GM18517 (cell line): Measurements from ENCODE around the gene C1orf232.

Experiments used
- ATAC-seq: cut with Tn5 transposase; IDR thresholded peaks from one replicate; pipeline ENCODE4 v1.9.1; 2021; ENCODE audit warnings: mild to moderate bottlenecking, moderate library complexity; ENCODE audit not compliant: unreplicated experiment

Gene C1orf232

GRCh38 chr1:26125382-26125781 is 43.4 kb downstream of the C1orf232 start:
- no peak for ATAC-seq

- ATAC-seq, result no peak
Observed at GRCh38 chr1:26124418-26125331, 44.1 kb downstream of the C1orf232 start.

DNA sequence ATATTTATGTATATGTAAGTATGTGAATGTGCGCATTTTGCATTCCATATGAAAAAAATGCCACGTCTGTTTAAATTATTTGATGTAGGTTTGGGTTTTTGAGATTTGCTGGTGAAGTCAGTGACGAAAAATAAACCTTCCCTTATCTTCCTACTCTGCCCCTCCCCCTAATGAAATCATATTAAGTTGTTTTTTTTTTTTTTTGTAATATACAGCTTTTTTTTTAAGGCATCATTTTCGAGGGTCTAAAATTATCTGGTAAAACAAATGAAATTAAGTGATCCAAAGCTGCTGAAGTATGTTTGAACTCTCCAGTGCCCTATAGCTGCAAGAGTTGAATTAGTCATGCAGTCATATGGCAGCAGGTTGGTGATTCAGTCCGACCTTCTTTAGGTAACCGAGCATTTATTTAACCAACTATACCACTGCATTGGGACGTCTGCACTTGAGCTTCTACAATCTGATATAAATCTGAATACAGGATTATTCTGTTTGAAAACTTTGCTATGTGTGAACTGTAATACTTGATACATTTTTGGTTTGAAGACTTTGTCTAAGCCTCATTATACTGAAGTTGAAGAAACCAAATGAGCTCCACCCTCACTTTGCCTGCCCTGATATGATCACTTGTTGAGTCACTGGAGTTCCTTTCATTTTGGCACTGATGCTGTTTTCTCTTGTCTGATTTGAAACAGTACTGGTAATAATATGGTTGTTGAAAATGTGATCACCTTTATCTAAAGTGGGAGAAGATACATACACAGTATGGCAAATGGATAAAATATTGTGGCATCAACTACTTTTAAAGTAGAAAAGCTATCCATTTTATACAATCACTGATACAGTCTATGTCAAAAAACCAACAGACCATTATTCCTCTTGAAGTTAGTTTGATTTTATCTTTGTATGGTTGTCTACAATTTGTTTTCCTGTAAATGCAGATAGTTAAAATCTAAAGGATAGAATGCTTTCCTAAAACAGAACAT is 45.5 kb downstream of the C1orf232 start:
- no peak for ATAC-seq

DNA sequence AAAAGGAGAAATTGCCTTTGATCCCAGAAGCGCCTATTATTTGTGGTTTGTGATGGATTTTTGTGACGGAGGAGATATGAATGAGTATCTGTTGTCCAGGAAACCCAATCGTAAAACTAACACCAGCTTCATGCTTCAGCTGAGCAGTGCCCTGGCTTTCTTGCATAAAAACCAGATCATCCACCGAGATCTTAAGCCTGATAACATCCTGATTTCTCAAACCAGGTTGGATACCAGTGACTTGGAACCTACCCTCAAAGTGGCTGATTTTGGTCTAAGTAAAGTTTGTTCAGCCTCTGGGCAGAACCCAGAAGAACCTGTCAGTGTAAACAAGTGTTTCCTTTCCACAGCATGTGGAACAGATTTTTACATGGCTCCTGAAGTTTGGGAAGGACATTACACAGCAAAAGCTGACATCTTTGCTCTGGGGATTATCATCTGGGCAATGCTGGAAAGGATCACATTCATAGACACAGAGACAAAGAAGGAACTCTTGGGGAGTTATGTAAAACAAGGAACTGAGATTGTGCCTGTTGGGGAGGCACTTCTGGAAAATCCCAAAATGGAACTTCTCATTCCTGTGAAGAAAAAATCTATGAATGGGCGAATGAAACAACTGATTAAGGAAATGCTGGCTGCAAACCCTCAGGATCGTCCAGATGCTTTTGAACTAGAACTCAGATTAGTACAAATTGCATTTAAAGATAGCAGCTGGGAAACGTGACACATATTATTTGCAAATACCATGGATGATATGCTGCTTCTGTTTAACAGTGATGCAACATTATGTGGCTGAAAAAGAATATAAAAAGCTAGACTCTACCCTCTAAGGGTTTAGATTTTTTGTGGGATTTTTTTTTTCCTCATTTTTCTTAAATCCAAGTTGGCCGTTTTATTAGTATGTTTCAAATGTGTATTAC is 46.6 kb downstream of the C1orf232 start:
- no peak for ATAC-seq

DNA sequence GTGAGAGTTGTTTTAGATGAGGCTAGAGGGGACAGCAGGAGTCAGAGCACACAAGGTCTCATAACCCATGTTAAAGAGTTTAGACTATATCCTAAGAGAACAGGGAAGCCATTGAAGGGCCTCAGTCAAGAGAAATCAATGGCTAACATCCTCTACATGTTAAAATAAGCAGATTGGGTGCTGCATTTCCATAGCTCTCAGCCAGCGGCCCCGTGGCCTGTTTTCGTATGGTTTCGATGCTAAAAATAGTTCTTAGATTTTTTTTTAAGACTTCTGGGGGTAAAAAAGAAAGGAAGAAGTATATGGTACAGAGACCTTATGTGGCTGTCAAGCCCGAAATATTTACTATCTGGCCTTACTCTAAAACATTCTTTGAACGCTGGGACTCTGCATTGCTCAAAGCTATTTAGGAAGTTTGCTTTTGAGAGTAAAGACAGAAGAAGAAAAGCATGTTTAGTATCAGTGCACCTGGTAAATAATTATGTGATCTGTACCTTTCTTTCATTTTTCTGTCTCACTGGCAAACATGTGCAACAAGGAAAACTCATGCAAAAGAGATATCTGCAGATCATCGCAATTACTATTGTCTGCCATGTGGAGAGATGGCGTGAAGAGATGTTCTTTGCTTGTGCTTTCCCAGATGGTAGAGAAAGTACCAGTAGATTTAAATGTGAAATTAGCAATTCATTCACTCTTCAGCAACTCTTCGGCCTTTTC is 48.7 kb downstream of the C1orf232 start:
- no peak for ATAC-seq

DNA sequence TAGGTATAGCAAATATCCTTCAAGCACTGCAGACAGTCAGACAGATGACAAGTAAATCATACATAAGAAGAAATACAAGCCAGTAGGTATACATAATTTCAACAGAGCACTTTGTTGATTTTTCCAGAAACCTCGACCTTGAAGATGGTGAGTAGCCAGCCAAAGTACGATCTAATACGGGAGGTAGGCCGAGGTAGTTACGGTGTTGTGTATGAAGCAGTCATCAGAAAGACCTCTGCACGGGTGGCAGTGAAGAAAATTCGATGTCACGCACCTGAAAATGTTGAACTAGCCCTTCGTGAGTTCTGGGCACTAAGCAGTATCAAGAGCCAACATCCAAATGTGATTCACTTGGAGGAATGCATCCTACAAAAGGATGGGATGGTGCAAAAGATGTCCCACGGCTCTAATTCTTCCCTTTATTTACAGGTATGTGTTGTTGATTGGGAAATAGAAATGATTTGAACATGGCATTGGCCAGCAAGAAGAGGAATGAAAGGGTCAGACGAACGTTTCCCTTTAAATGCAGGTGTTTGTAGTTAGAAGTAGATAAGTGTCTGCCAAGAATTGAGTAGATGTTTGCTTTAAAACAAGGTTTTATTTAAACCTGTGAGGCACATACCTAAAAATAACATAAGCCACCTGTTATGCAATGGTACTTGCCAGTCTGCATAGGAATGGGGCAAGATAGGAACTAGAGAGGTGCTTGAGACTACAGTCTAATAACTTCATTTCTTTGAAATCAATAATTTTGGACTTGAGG is 54.4 kb downstream of the C1orf232 start:
- no peak for ATAC-seq
